T-helper 1 cell treated with Interleukin-12 subunit alpha and Interleukin-12 subunit beta and Interleukin-4 antibody, amounts not matched to agents 30 μg/mL and 1 μg/mL, for 36 hours (primary cell): ENCODE data around the gene POLR3G.

Source experiments
- H3K27ac Mint-ChIP-seq: one replicate; pipeline ENCODE4 v1.8.0; 2021; ENCODE audit warnings: mild to moderate bottlenecking, mixed read lengths
- H3K27me3 Mint-ChIP-seq: one replicate; pipeline ENCODE4 v1.8.0; 2021; ENCODE audit warnings: low read depth, mixed read lengths
- H3K36me3 Mint-ChIP-seq: one replicate; pipeline ENCODE4 v1.8.0; 2021; ENCODE audit warnings: low read depth, mixed read lengths
- H3K4me1 Mint-ChIP-seq: one replicate; pipeline ENCODE4 v1.8.0; 2021; ENCODE audit warnings: low read depth, mixed read lengths
- H3K4me3 Mint-ChIP-seq: one replicate; pipeline ENCODE4 v1.8.0; 2021; ENCODE audit warnings: mild to moderate bottlenecking, moderate library complexity, mixed read lengths
- H3K9me3 Mint-ChIP-seq: one replicate; pipeline ENCODE4 v1.8.0; 2021; ENCODE audit warnings: mixed read lengths

Gene POLR3G

DNA sequence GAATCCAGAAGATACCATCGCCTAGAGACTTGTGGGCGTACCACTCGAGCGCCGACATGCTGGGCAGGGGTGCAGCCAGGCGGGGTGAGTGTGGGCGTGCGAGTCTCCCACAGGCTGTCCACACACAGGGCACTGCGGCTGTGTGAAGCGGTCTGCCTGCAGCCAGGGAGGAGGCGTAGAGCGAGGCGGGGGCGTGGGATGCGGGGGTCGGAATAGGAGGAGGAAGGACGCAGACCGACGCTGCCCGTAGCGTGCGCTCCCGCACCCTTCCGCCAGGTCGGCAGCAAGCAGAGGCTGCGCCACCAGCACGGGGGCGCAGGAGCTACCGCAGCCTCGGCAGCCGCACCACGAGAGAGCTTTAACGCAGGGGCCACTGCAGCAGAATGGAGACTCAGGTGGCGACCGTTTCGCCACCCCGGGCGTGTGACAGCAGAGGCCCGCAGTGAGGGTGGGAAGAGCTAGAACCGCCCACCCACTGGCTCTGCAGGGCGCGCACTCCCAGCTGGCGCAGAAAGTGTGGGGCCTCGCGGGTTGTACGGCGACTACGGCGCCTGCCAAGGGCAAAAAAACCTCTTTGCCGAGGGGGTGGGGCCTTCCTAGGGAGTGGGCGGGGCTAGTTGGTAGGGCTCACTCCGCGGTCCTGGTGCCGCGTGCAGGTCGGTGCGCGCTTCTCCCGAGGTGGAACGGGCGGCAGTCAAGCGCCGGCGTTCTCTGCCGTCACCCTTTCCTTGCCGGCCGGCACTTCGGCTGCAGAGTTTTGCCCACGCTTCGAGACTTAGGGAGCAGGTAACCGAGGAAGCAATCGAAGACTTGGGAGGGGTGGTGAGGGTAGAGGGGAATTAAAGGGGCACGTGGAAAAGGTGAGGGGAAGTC, at the start of gene POLR3G, which contains the start of gene MBLAC2:
POLR3G (plus strand) TSS at position 630 of the 873 bp plus-strand sequence. CDS start 10,704 bp downstream, outside the sequence.
MBLAC2 (minus strand) TSS at position 537 of the 873 bp plus-strand sequence; CDS start at position 58, 479 bp downstream.
- Mint-ChIP-seq H3K36me3 (peaks cover 10% of the 10 kb centered on the region), H3K4me1 (peaks cover 36% of the 10 kb centered on the region), H3K27ac (peak within 1 kb of the TSS; percentile 86), H3K27me3 (no peaks in the 10 kb centered on the region), H3K9me3 (no peaks in the 10 kb centered on the region), H3K4me3 (peak within 1 kb of the TSS; percentile 92)

- no peak overlapping the region for H3K27ac Mint-ChIP-seq
- H3K36me3 Mint-ChIP-seq = no peaks in the 10 kb centered on the region
- no peak overlapping the region for H3K4me3 Mint-ChIP-seq
- no peaks in the 10 kb centered on the region for H3K4me1 Mint-ChIP-seq
- H3K9me3 Mint-ChIP-seq = no peaks in the 10 kb centered on the region
- H3K27me3 Mint-ChIP-seq = peaks cover 34% of the 10 kb centered on the region
Measured at GRCh38 chr5:90434116-90434714, 40.4 kb upstream of the POLR3G start.

- no peak overlapping the region for H3K27ac Mint-ChIP-seq
- H3K36me3 Mint-ChIP-seq = no peaks in the 10 kb centered on the region
- peaks cover 22% of the 10 kb centered on the region for H3K27me3 Mint-ChIP-seq
- H3K4me3 Mint-ChIP-seq = no peak overlapping the region
- H3K9me3 Mint-ChIP-seq = no peaks in the 10 kb centered on the region
- H3K4me1 Mint-ChIP-seq = peaks cover 10% of the 10 kb centered on the region
Measured at GRCh38 chr5:90437663-90438062, 37.0 kb upstream of the POLR3G start.

DNA sequence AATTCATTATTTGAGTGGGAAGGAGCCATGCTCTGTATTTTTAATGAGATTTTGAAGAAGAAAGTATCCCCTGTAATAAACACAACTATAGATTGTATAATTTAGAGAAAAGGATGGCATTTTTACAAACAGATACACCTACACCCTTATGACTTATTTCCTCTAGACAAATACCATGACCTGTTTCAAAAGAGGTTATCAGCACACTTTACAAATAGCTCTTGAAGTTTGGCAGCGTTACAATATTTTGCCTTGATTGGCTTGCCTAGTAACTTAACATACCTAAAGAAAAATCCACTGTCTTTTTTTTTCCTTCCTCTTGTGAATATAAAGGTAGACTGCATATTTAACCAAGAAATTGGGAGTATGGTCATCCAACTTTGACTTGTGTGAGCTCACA, 36.6 kb upstream of the POLR3G start:
- no peaks in the 10 kb centered on the region for H3K9me3 Mint-ChIP-seq
- peaks cover 22% of the 10 kb centered on the region for H3K27me3 Mint-ChIP-seq
- no peaks in the 10 kb centered on the region for H3K36me3 Mint-ChIP-seq
- no peak overlapping the region for H3K4me3 Mint-ChIP-seq
- H3K27ac Mint-ChIP-seq = no peak overlapping the region
- H3K4me1 Mint-ChIP-seq = peaks cover 10% of the 10 kb centered on the region

DNA sequence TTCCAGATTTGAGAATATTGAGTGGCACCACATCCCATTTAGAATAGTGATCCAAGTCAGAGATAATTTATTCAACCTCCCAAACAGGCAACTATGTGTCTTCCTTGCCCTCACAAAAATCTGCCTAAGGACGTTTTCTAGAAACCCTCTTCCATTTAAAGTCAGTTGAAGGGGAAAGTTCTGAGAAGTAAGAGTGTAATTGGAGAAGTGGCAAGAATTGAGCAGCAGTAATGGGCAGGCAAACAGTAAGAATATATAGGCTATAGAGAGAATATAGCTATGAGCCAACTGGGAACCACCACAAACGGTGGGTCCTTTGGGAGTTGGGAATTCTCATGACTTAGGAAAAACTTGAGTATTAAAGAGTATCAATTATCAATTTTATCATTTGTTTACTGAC, 34.0 kb upstream of the POLR3G start:
- no peaks in the 10 kb centered on the region for H3K36me3 Mint-ChIP-seq
- H3K9me3 Mint-ChIP-seq = no peaks in the 10 kb centered on the region
- H3K4me3 Mint-ChIP-seq = peak overlapping the region; percentile 80
- no peak overlapping the region for H3K27ac Mint-ChIP-seq
- peaks cover 10% of the 10 kb centered on the region for H3K4me1 Mint-ChIP-seq
- peaks cover 22% of the 10 kb centered on the region for H3K27me3 Mint-ChIP-seq

GRCh38 chr5:90446961-90447360, 27.7 kb upstream of the POLR3G start:
- no peaks in the 10 kb centered on the region for H3K36me3 Mint-ChIP-seq

GRCh38 chr5:90461288-90461687, 13.4 kb upstream of the POLR3G start:
- Mint-ChIP-seq H3K27ac (no peak overlapping the region), H3K36me3 (no peaks in the 10 kb centered on the region), H3K9me3 (no peaks in the 10 kb centered on the region), H3K4me3 (no peak overlapping the region), H3K27me3 (no peaks in the 10 kb centered on the region), H3K4me1 (no peaks in the 10 kb centered on the region)

More at GRCh38 chr5:90446961-90447360, 27.7 kb upstream of the POLR3G start:
- no peak overlapping the region for H3K27ac Mint-ChIP-seq
- no peaks in the 10 kb centered on the region for H3K9me3 Mint-ChIP-seq
- no peaks in the 10 kb centered on the region for H3K4me1 Mint-ChIP-seq
- no peaks in the 10 kb centered on the region for H3K27me3 Mint-ChIP-seq
- no peak overlapping the region for H3K4me3 Mint-ChIP-seq

GRCh38 chr5:90472783-90473395, 1.8 kb upstream of the POLR3G start:
- Mint-ChIP-seq H3K4me3 (peak overlapping the region; percentile 92), H3K36me3 (peaks cover 21% of the 10 kb centered on the region), H3K27me3 (no peaks in the 10 kb centered on the region), H3K27ac (peak overlapping the region; percentile 86), H3K9me3 (peaks cover 4% of the 10 kb centered on the region), H3K4me1 (peaks cover 35% of the 10 kb centered on the region)

DNA sequence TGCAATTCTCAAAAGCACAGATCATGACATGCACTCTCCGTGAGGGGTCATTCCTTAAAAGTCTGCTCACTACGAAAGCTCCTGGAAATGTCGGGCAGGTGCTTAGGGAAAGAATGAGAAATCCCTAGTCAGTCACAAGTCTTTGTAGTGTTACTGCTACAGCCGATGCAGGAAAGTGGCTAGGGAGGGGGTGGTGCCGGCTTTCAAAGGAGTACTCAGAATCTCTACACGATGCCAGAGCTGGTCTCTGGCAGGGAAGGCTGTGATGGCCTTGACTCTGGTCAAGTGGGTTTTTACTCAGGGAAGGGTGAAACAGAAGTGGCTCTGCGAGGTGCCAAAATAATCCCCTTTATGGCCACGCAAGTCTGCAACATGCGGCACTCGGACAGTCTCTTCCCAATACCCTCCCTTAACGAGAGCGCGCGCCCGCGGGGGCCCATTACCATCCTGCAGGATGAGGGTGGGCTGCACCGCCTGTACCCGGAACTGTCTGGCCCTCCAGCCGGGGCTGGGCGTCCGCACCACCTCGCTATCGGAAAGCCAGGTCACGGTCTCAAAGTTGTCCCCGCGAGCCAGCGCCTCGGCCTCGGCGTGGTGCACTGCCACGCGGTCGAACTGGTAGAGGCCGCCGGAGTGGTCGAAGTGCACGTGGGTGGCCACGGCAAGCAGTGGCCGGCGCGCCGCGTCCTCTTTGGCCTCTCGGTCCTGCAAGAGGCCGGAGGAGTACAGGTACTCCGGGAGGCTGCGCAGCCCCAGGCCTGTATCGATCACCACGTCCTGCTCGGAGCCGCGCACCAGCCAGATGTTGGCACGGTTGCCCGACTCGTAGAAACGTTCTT, 1.0 kb upstream of the POLR3G start:
- H3K36me3 Mint-ChIP-seq = peaks cover 14% of the 10 kb centered on the region
- peaks cover 35% of the 10 kb centered on the region for H3K4me1 Mint-ChIP-seq
- H3K27me3 Mint-ChIP-seq = no peaks in the 10 kb centered on the region
- no peaks in the 10 kb centered on the region for H3K9me3 Mint-ChIP-seq
- peak overlapping the region; percentile 92 for H3K4me3 Mint-ChIP-seq
- peak overlapping the region; percentile 86 for H3K27ac Mint-ChIP-seq

DNA sequence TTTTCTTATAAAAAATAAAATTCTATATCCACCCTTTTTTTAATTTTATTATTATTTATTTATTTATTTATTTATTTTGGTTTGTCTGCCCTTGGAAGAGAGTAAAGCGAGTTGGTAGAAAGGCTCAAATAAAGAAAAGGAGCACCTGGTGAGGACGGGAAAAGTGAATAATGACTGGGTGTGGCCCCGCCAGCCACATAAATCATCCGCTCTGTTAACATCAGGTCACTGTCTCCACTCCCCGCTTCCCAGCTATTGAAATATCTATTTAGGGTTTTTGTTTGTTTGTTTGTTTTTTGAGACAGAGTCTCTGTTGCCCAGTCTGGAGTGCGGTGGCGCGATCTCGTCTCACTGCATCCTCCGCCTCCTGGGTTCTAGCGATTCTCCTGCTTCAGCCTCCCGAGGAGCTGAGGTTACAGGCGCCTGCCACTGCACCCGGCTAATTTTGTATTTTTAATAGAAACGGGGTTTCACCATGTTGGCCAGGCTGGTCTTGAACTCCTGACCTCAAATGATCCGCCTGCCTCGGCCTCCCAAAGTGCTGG, 844 bp downstream of the POLR3G start:
- no peak overlapping the region for H3K27ac Mint-ChIP-seq
- H3K4me1 Mint-ChIP-seq = peaks cover 40% of the 10 kb centered on the region

DNA sequence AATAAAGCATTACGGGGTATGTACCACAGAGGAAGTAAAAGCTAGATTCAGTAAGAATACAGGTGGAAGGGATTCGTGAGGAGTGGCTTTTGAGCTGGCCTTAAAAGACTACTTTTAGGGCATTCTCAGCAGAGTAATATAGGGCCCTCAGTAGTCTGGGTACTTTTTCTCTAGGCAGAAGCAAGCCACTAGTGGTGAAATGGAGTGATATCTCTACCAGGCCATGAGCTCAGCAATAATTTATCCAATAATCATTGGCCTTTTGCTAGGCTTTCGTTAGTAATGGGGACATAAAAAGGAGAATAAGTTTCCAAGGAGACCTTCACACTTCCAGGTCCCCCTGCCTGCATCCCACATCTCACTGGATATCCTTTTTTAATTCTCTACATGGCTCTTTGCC, 1.7 kb downstream of the POLR3G start:
- no peaks in the 10 kb centered on the region for H3K27me3 Mint-ChIP-seq
- H3K27ac Mint-ChIP-seq = no peak overlapping the region
- H3K4me1 Mint-ChIP-seq = peaks cover 36% of the 10 kb centered on the region
- no peaks in the 10 kb centered on the region for H3K9me3 Mint-ChIP-seq
- H3K4me3 Mint-ChIP-seq = no peak overlapping the region
- peaks cover 4% of the 10 kb centered on the region for H3K36me3 Mint-ChIP-seq

More for the DNA sequence above, 844 bp downstream of the POLR3G start:
- Mint-ChIP-seq H3K36me3 (peaks cover 6% of the 10 kb centered on the region), H3K9me3 (no peaks in the 10 kb centered on the region), H3K4me3 (peak overlapping the region; percentile 92), H3K27me3 (no peaks in the 10 kb centered on the region)

- H3K9me3 Mint-ChIP-seq = no peaks in the 10 kb centered on the region
- H3K27me3 Mint-ChIP-seq = no peaks in the 10 kb centered on the region
- H3K4me1 Mint-ChIP-seq = peaks cover 36% of the 10 kb centered on the region
- H3K27ac Mint-ChIP-seq = no peak overlapping the region
- H3K36me3 Mint-ChIP-seq = peaks cover 4% of the 10 kb centered on the region
- peak overlapping the region; percentile 19 for H3K4me3 Mint-ChIP-seq
Measured at GRCh38 chr5:90477073-90477472, 2.4 kb downstream of the POLR3G start.

- H3K9me3 Mint-ChIP-seq = no peaks in the 10 kb centered on the region
- peaks cover 4% of the 10 kb centered on the region for H3K36me3 Mint-ChIP-seq
- H3K4me1 Mint-ChIP-seq = peaks cover 33% of the 10 kb centered on the region
- H3K4me3 Mint-ChIP-seq = no peak overlapping the region
- no peak overlapping the region for H3K27ac Mint-ChIP-seq
- no peaks in the 10 kb centered on the region for H3K27me3 Mint-ChIP-seq
Measured at GRCh38 chr5:90477621-90478215, 3.1 kb downstream of the POLR3G start.
